Hematopoietic multipotent progenitor cell treated with erythropoietin and hydrocortisone succinate and interleukin-3 and kit ligand, for 4 days (in vitro differentiated cells): ENCODE results near the gene CCS.
"Not testable (repeated sequence)": the region's sequence is repeated elsewhere in the genome, so short reads cannot be mapped to it uniquely, and the experiment has no call there.

Experiments used
- DNase-seq: peaks from one replicate; pipeline ENCODE4 v3.0.0-alpha.2; 2015

The CCS gene

GRCh38 chr11:66592457-66593302 is at the start of gene CCS, which contains the start of gene CCDC87:
Gene CCS (plus strand): TSS chr11:66593185. CDS start chr11:66593262, 77 bp downstream.
Gene CCDC87 (minus strand): TSS chr11:66593063. CDS start chr11:66593015, 48 bp downstream.
- DNase-seq = peak; percentile 98

- DNase-seq = peak; percentile 93
These were observed 49.5 kb upstream of the CCS start for GRCh38 chr11:66543263-66544107.

GRCh38 chr11:66544952-66545351 is 48.0 kb upstream of the CCS start:
- not testable (repeated sequence) for DNase-seq

GRCh38 chr11:66545701-66546367 is 47.2 kb upstream of the CCS start, which contains the start of gene ZDHHC24:
Gene ZDHHC24 (minus strand): TSS chr11:66546048. CDS start chr11:66546003, 45 bp downstream.
- DNase-seq = peak; percentile 98

- DNase-seq = peak; percentile 11
These were observed 46.5 kb upstream of the CCS start, which contains the start of gene ACTN3 for GRCh38 chr11:66546368-66546965. Gene ACTN3 (plus strand): TSS chr11:66546903. CDS start chr11:66546938, 35 bp downstream.

- DNase-seq = no peak
These were observed 45.9 kb upstream of the CCS start for GRCh38 chr11:66546966-66547661.

GRCh38 chr11:66547662-66548009 is 45.3 kb upstream of the CCS start:
- DNase-seq = no peak

- no peak for DNase-seq
These were observed 44.9 kb upstream of the CCS start for GRCh38 chr11:66548041-66548440.

- no peak for DNase-seq
These were observed 44.0 kb upstream of the CCS start for GRCh38 chr11:66548774-66549630.

- DNase-seq = no peak
These were observed 43.3 kb upstream of the CCS start for GRCh38 chr11:66549696-66550095.

- no peak for DNase-seq
These were observed 42.1 kb upstream of the CCS start for GRCh38 chr11:66550887-66551286.

GRCh38 chr11:66554602-66555001 is 38.4 kb upstream of the CCS start:
- no peak for DNase-seq

- no peak for DNase-seq
These were observed 37.6 kb upstream of the CCS start for GRCh38 chr11:66555416-66555815.

- DNase-seq = no peak
These were observed 36.9 kb upstream of the CCS start for GRCh38 chr11:66556086-66556485.

GRCh38 chr11:66557733-66558326 is 35.2 kb upstream of the CCS start:
- no peak for DNase-seq

GRCh38 chr11:66559142-66559865 is 33.7 kb upstream of the CCS start:
- DNase-seq = peak; percentile 64

GRCh38 chr11:66559866-66560676 is 32.9 kb upstream of the CCS start:
- no peak for DNase-seq

GRCh38 chr11:66561178-66561974 is 31.6 kb upstream of the CCS start:
- no peak for DNase-seq
